Measurements from ENCODE around the gene ARL5A. TPM values are rescaled to one million over a fixed set of nuclear protein-coding genes. Genes with fewer than 3 reads are reported as not detected.

The ARL5A gene
- total and polyA plus RNA-seq, 9 of the 15 experiments (the other 6 are each of a cell fraction or from before 2014, with no cell fraction given) = 16.3 to 117 (median 88.4) TPM

- no peak overlapping the region for H3K4me2 ChIP-seq (ENCODE audit: insufficient read depth, low read length)
- DNase-seq (ENCODE audit: extremely low read depth in 1 of 4, low spot score in 3 of 4) = no peak
- H3K27me3 ChIP-seq (ENCODE audit: control insufficient read depth in 2 of 2, insufficient read depth in 2 of 2, low read length in 2 of 2) = peaks cover 0 to 5% of the 10 kb centered on the region in 2 experiments; a peak in 2 of 5 replicates
- no peaks in the 10 kb centered on the region for H4K20me1 ChIP-seq (replicated peaks; ENCODE audit: control insufficient read depth, insufficient read depth, low read length)
- CTCF ChIA-PET (ENCODE audit: low intra/inter-chr PET ratio) = no interaction called here
- no peaks in the 10 kb centered on the region for H3K9me1 ChIP-seq (ENCODE audit: control insufficient read depth, insufficient read depth, low read length)
- H3K79me2 ChIP-seq (ENCODE audit: control insufficient read depth, insufficient read depth, low read length) = no peaks in the 10 kb centered on the region
- H3K9ac ChIP-seq (ENCODE audit: insufficient read depth in 1 of 2, low read depth in 2 of 2, low read length in 2 of 2) = no peak overlapping the region
- H3K27ac ChIP-seq (ENCODE audit: extremely low read depth, low read depth, low read length) = no peak overlapping the region
- H3K9me3 ChIP-seq (replicated peaks; ENCODE audit: control insufficient read depth, insufficient read depth, low read depth, low read length) = no peaks in the 10 kb centered on the region
- POLR2A ChIA-PET = interaction anchor here (0.8 kb wide), 1 partner anchor 10 kb away, joined by 4 read pairs; no protein-coding TSS in a partner anchor
- H3K4me1 ChIP-seq (replicated peaks in 1 of 2; ENCODE audit: control insufficient read depth in 2 of 2, insufficient read depth in 2 of 2, low read length in 2 of 2) = peaks cover 0 to 14% of the 10 kb centered on the region in 2 experiments; a peak in 3 of 5 replicates
- H2AFZ ChIP-seq (ENCODE audit: low read depth, low read length) = no peak overlapping the region
- H3K36me3 ChIP-seq (ENCODE audit: control insufficient read depth, insufficient read depth, low read length) = no peaks in the 10 kb centered on the region
- intact Hi-C loops (cut with micrococcal nuclease) (no loop called here), in situ Hi-C loops (cut with MboI) (no loop called here)
- no peak overlapping the region for H3K4me3 ChIP-seq
- no peak for ATAC-seq
- no peak for FAIRE-seq
- TF ChIP-seq ZBTB1 (CRISPR knock-in tag; IDR thresholded peaks at IDR 0.05; ENCODE audit: borderline replicate concordance, low read depth) (no peak), SAFB2 (IDR thresholded peaks at IDR 0.05; ENCODE audit: borderline replicate concordance, low read depth, low read length, severe bottlenecking) (no peak), KLF6 (CRISPR knock-in tag; IDR thresholded peaks at IDR 0.05; ENCODE audit: borderline replicate concordance) (no peak), ZNF696 (CRISPR knock-in tag; conservative IDR thresholded peaks at IDR 0.05) (no peak), DEAF1 (CRISPR knock-in tag; IDR thresholded peaks at IDR 0.05) (no peak), SMARCB1 (IDR thresholded peaks at IDR 0.05; ENCODE audit: insufficient read length, low read depth) (no peak), SIN3A (IDR thresholded peaks at IDR 0.05; ENCODE audit: borderline replicate concordance in 2 of 2, control insufficient read depth in 1 of 2, low read depth in 2 of 2, low read length in 2 of 2) (no peak), E2F8 (IDR thresholded peaks at IDR 0.05; ENCODE audit: low read depth, partially characterized antibody) (no peak), MCM5 (IDR thresholded peaks at IDR 0.05; ENCODE audit: low read depth) (no peak), PCBP2 (IDR thresholded peaks at IDR 0.05; ENCODE audit: low read depth, low read length, poor library complexity, severe bottlenecking) (no peak), ZBTB12 (CRISPR knock-in tag; IDR thresholded peaks at IDR 0.05) (no peak), PKNOX1 (IDR thresholded peaks at IDR 0.05) (no peak), ZNF239 (CRISPR knock-in tag; IDR thresholded peaks at IDR 0.05) (no peak), ZFP36 (IDR thresholded peaks at IDR 0.05; ENCODE audit: low read depth, low read length, partially characterized antibody) (no peak), SMAD1 (IDR thresholded peaks at IDR 0.05; ENCODE audit: low read depth, low read length, partially characterized antibody) (no peak), PTRF (tag; IDR thresholded peaks at IDR 0.05) (no peak)
- no TSS peak for BruUV-seq (replicated peaks)
- WGBS (ENCODE audit: insufficient coverage, low coverage, missing lambda C conversion rate) = 8% methylated on average over 3 of the region's 3 CpGs
Measured at GRCh38 chr2:151851761-151852160, 23.5 kb upstream of the ARL5A start.

Data from K562 (cell line).